Articular chondrocyte of knee joint (primary cell): ENCODE results near the gene TOE1. TPM values are rescaled to one million over a fixed set of nuclear protein-coding genes. Genes with fewer than 3 reads are reported as not detected.

Experiments used
- total RNA-seq: library from RNA; depleted of rRNA; stranded (reverse); fragments of >200 nt; gene quantifications from 2 replicates; pipeline ENCODE4 v1.2.3, GENCODE V29; 2012

Gene TOE1
- total RNA-seq = 7.4 and 8.4 TPM in 2 replicates

GRCh38 chr1:45339789-45340558 is at the start of gene TOE1, which contains the start of gene MUTYH:
Gene TOE1 (plus strand): TSS chr1:45340170. CDS start chr1:45340253, 83 bp downstream.
Gene MUTYH (minus strand): TSS chr1:45340440. CDS start chr1:45334505, 5,935 bp downstream.

GRCh38 chr1:45326627-45327623 is 13.0 kb upstream of the TOE1 start, which contains the start of gene HPDL:
Gene HPDL (plus strand): TSS chr1:45326895. CDS start chr1:45327149, 254 bp downstream.

Other genes starting within 250 kb of the TOE1 start
- 0.26 and 0.86 TPM in 2 replicates for gene ZSWIM5, start 133.6 kb upstream of the TOE1 start, total RNA-seq
- 0.32 and 0.39 TPM in 2 replicates for gene HPDL, start 13.3 kb upstream of the TOE1 start, total RNA-seq
- gene MUTYH, start 270 bp downstream of the TOE1 start, total RNA-seq = 9.4 and 12.4 TPM in 2 replicates
- gene TESK2, start 151.0 kb downstream of the TOE1 start, total RNA-seq = 4.6 and 5.6 TPM in 2 replicates
- 1.3 and 1.7 TPM in 2 replicates for gene CCDC163, start 159.9 kb downstream of the TOE1 start, total RNA-seq
- gene MMACHC, start 160.1 kb downstream of the TOE1 start, total RNA-seq = 3.7 and 4.9 TPM in 2 replicates
- 436 and 444 TPM in 2 replicates for gene PRDX1, start 181.7 kb downstream of the TOE1 start, total RNA-seq
- gene AKR1A1, start 210.7 kb downstream of the TOE1 start, total RNA-seq = 94.7 and 102 TPM in 2 replicates
- 35.4 and 37.4 TPM in 2 replicates for gene NASP, start 243.9 kb downstream of the TOE1 start, total RNA-seq